ENCODE data around the gene CXCR3. TPM values are rescaled to one million over a fixed set of nuclear protein-coding genes. Genes with fewer than 3 reads are reported as not detected.

Gene CXCR3
- total RNA-seq, 1 experiment from 2014 or later, result not detected

- DNase-seq (ENCODE audit: low read depth, low spot score) (no peak), ATAC-seq (no peak)
- H3K27ac ChIP-seq (ENCODE audit: low read depth, low read length), result no peak overlapping the region
- POLR2A ChIA-PET, result no interaction called here
- H3K9me2 ChIP-seq (ENCODE audit: insufficient read depth), result no peaks in the 10 kb centered on the region
- H3K9ac ChIP-seq (ENCODE audit: low read length), result no peak overlapping the region
- no peaks in the 10 kb centered on the region for H3K27me3 ChIP-seq (ENCODE audit: insufficient read depth, low read length)
- H2AFZ ChIP-seq (ENCODE audit: low read depth, low read length, poor library complexity, severe bottlenecking), result no peak overlapping the region
- H3K79me2 ChIP-seq (ENCODE audit: insufficient read depth, low read length), result no peaks in the 10 kb centered on the region
- no peaks in the 10 kb centered on the region for H3K9me3 ChIP-seq (ENCODE audit: control insufficient read depth in 1 of 2, insufficient read depth in 1 of 2, low read depth in 1 of 2, low read length in 2 of 2)
- CTCF ChIA-PET, result no interaction called here
- H3K4me2 ChIP-seq (ENCODE audit: low read length), result no peak overlapping the region
- H3K4me3 ChIP-seq (replicated peaks in 1 of 2; ENCODE audit: low read depth in 1 of 2, low read length in 2 of 2), result no peak overlapping the region
- TF ChIP-seq TCF7L2 (IDR thresholded peaks at IDR 0.05; ENCODE audit: borderline replicate concordance, extremely low read depth, insufficient read depth, insufficient read length) (no peak), POLR2AphosphoS5 (IDR thresholded peaks at IDR 0.05; ENCODE audit: low read depth, low read length) (no peak), EGR1 (IDR thresholded peaks at IDR 0.05; ENCODE audit: low read depth) (no peak), SIN3A (IDR thresholded peaks at IDR 0.05; ENCODE audit: low read depth) (no peak), ZNF274 (IDR thresholded peaks at IDR 0.05; ENCODE audit: low read depth, low read length) (no peak), SRF (IDR thresholded peaks at IDR 0.05; ENCODE audit: low read depth) (no peak), CEBPB (IDR thresholded peaks at IDR 0.05; ENCODE audit: low read depth) (no peak), ZFX (IDR thresholded peaks at IDR 0.05) (no peak), POLR2A (IDR thresholded peaks at IDR 0.05; ENCODE audit: borderline replicate concordance, extremely low read depth, insufficient read depth, insufficient read length) (no peak), CBX3 (IDR thresholded peaks at IDR 0.05; ENCODE audit: low read depth) (no peak), ATF3 (IDR thresholded peaks at IDR 0.05) (no peak), EZH2 (IDR thresholded peaks at IDR 0.05) (no peak), YY1 (IDR thresholded peaks at IDR 0.05; ENCODE audit: extremely low read depth, insufficient replicate concordance, low read depth, low read length) (no peak), JUND (IDR thresholded peaks at IDR 0.05) (no peak), SP1 (IDR thresholded peaks at IDR 0.05; ENCODE audit: low read depth) (no peak), RAD21 (IDR thresholded peaks at IDR 0.05; ENCODE audit: low read depth) (no peak), REST (IDR thresholded peaks at IDR 0.05; ENCODE audit: low read depth) (no peak), MAX (IDR thresholded peaks at IDR 0.05) (no peak), ZBTB33 (IDR thresholded peaks at IDR 0.05; ENCODE audit: extremely low read depth, insufficient replicate concordance, low read length) (no peak)
- H3K36me3 ChIP-seq (ENCODE audit: control insufficient read depth in 1 of 2, insufficient read depth in 2 of 2, low read length in 2 of 2), result no peaks in the 10 kb centered on the region
- intact Hi-C loops (cut with micrococcal nuclease), result no loop called here
- BruUV-seq (replicated peaks), result no TSS peak
- H3K4me1 ChIP-seq (ENCODE audit: control insufficient read depth in 1 of 2, insufficient read depth in 2 of 2, low read length in 2 of 2), result no peaks in the 10 kb centered on the region; a peak in 1 of 4 replicates
- RAD21 ChIA-PET (ENCODE audit: low non-redundant PET in 1 of 2, low total read pairs in 2 of 2, uncharacterized antibody in 2 of 2, unreplicated experiment in 2 of 2), result no interaction called here
- no peaks in the 10 kb centered on the region for H4K20me1 ChIP-seq (ENCODE audit: insufficient read depth)
Observed at GRCh38 chrX:71664889-71665491, 46.7 kb upstream of the CXCR3 start.

Measured in HCT116 (cell line).